NCI-H748 (cell line): ENCODE data around the gene RBM48.
A peak's percentile ranks its signal among the peaks of the same experiment; 100 is the strongest.
"Not testable (repeated sequence)": the region's sequence is repeated elsewhere in the genome, so short reads cannot be mapped to it uniquely, and the experiment has no call there.

Experiments
- DNase-seq: peaks from one replicate; lab custom pipeline; 2025; ENCODE audit not compliant: unreplicated experiment; lab: John Stamatoyannopoulos, UW

Gene RBM48

GRCh38 chr7:92528188-92528957 is at the start of gene RBM48, which contains the start of gene PEX1:
RBM48 (plus strand) TSS chr7:92528795; CDS start chr7:92528814, 19 bp downstream.
PEX1 (minus strand) TSS chr7:92528520; CDS start chr7:92528435, 85 bp downstream.
- peak; percentile 99 for DNase-seq

- not testable (repeated sequence) for DNase-seq
Measured at GRCh38 chr7:92479146-92479545, 49.4 kb upstream of the RBM48 start.

GRCh38 chr7:92483624-92484023 is 45.0 kb upstream of the RBM48 start:
- not testable (repeated sequence) for DNase-seq

GRCh38 chr7:92484226-92484625 is 44.4 kb upstream of the RBM48 start:
- not testable (repeated sequence) for DNase-seq

GRCh38 chr7:92485267-92485892 is 43.2 kb upstream of the RBM48 start:
- DNase-seq: no peak

- DNase-seq: no peak
Measured at GRCh38 chr7:92485974-92486373, 42.6 kb upstream of the RBM48 start.

GRCh38 chr7:92487804-92488203 is 40.8 kb upstream of the RBM48 start:
- no peak for DNase-seq

GRCh38 chr7:92489634-92490033 is 39.0 kb upstream of the RBM48 start:
- DNase-seq: no peak

GRCh38 chr7:92496876-92497275 is 31.7 kb upstream of the RBM48 start:
- no peak for DNase-seq

GRCh38 chr7:92498557-92498956 is 30.0 kb upstream of the RBM48 start:
- no peak for DNase-seq

- DNase-seq: no peak
Measured at GRCh38 chr7:92503767-92504166, 24.8 kb upstream of the RBM48 start.

GRCh38 chr7:92504563-92504962 is 24.0 kb upstream of the RBM48 start:
- no peak for DNase-seq

- DNase-seq: no peak
Measured at GRCh38 chr7:92506363-92506762, 22.2 kb upstream of the RBM48 start.

- DNase-seq: no peak
Measured at GRCh38 chr7:92508946-92509345, 19.6 kb upstream of the RBM48 start.

GRCh38 chr7:92513167-92513902 is 15.3 kb upstream of the RBM48 start:
- no peak for DNase-seq

GRCh38 chr7:92517631-92518030 is 11.0 kb upstream of the RBM48 start:
- DNase-seq: no peak

- DNase-seq: no peak
Measured at GRCh38 chr7:92520024-92520423, 8.6 kb upstream of the RBM48 start.

GRCh38 chr7:92523110-92523509 is 5.5 kb upstream of the RBM48 start:
- no peak for DNase-seq

- DNase-seq: peak; percentile 79
Measured at GRCh38 chr7:92527300-92528187, 1.1 kb upstream of the RBM48 start.

- no peak for DNase-seq
Measured at GRCh38 chr7:92528958-92529264, 316 bp downstream of the RBM48 start.

GRCh38 chr7:92534572-92534971 is 6.0 kb downstream of the RBM48 start:
- no peak for DNase-seq
